ENCODE data around the gene GET4. TPM values are rescaled to one million over a fixed set of nuclear protein-coding genes. Genes with fewer than 3 reads are reported as not detected.

The GET4 gene
- total and polyA plus RNA-seq, 2 of the 13 experiments (the other 11 are each of a cell fraction or from before 2014, with no cell fraction given), result 28.2 to 35.2 TPM

DNA sequence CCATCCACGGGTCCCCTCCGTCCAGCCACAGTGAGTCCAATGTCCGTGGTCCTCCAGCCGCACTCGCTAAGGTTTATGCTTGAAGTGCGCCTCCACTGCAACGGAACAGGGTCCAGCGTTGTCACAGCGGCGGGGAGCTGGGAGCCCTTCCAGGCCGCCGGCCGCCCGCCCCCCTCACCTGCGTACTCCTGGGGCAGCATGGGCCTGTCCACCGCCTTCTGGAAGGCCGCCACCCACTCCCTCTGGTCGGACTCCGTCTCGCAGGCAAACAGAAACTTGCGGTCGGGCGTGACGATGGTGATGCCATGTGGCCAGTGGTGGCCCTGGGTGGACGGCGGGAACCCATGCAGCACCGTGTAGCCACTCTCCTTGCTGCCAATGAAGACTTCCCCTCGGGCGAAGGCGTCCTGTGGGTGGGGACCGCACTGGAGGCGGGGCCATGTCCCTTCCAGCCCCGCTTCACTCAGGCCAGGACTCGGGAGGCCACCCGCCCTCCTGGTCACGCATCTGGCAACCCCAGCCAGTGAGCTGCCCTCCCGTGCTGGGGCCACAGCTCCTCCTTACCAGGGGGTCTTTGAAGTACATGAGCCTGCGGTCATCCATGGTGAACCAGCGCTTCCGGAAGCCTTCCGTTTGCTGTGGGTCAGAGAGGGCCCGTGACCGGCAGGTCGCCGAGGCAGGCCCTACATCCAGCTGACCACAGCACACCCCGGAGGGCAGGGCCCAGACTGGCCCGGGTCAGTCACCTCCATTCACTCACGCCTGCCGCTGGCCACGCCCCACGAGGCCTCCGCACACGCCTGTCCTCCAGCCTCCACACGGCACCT is 22.7 kb downstream of the GET4 start:
- H2AFZ ChIP-seq (ENCODE audit: low read length), result no peak overlapping the region
- CTCF ChIA-PET (ENCODE audit: low intra/inter-chr PET ratio, low total read pairs), result no interaction called here
- FAIRE-seq (no peak), DNase-seq (ENCODE audit: low spot score) (no peak), ATAC-seq (no peak)
- intact Hi-C loops (cut with micrococcal nuclease; ENCODE audit: unreplicated experiment) (no loop called here), in situ Hi-C loops (cut with HindIII; ENCODE audit: extremely low pct_ligation_motif_present, low pct_unique_long_range_greater_than_20kb) (no loop called here)
- peaks cover 16% of the 10 kb centered on the region for H3K4me1 ChIP-seq (ENCODE audit: insufficient read depth, low read length)
- no peaks in the 10 kb centered on the region for H4K20me1 ChIP-seq (ENCODE audit: insufficient read depth, low read length)
- WGBS (ENCODE audit: low lambda C conversion rate), result 96% methylated on average over 17 of the region's 54 CpGs
- H3K36me3 ChIP-seq (replicated peaks in 1 of 2; ENCODE audit: control insufficient read depth in 1 of 2, insufficient read depth in 2 of 2, low read length in 2 of 2), result peaks cover 12 to 28% of the 10 kb centered on the region in 2 experiments; a peak in 4 of 5 replicates
- no peaks in the 10 kb centered on the region for H3K9me3 ChIP-seq (ENCODE audit: low read length)
- no TSS peak for BruUV-seq (replicated peaks)
- no peak overlapping the region for H3K9ac ChIP-seq (ENCODE audit: insufficient read depth, low read depth, low read length)
- no peak overlapping the region for H3K4me2 ChIP-seq (ENCODE audit: low read depth, low read length)
- TF ChIP-seq RCOR2 (CRISPR knock-in tag; IDR thresholded peaks at IDR 0.05) (no peak), U2AF1 (optimal IDR thresholded peaks at IDR 0.05; ENCODE audit: low read depth, low read length) (no peak), ZBTB33 (CRISPR knock-in tag; IDR thresholded peaks at IDR 0.05) (peak; percentile 69; the same call in 1 of the 2 replicates), ZNF354B (CRISPR knock-in tag; IDR thresholded peaks at IDR 0.05) (no peak)
- H3K27ac ChIP-seq (ENCODE audit: extremely low read length, insufficient read depth, low read length), result no peak overlapping the region
- H3K4me3 ChIP-seq (replicated peaks in 1 of 3; ENCODE audit: insufficient read depth in 1 of 3, low read depth in 2 of 3, low read length in 3 of 3), result no peak overlapping the region
- no peaks in the 10 kb centered on the region for H3K79me2 ChIP-seq (ENCODE audit: insufficient read depth, low read length)
- no peaks in the 10 kb centered on the region for H3K27me3 ChIP-seq (ENCODE audit: control insufficient read depth in 1 of 2, insufficient read depth in 2 of 2, low read length in 2 of 2)
- POLR2A ChIA-PET, result no interaction called here

DNA sequence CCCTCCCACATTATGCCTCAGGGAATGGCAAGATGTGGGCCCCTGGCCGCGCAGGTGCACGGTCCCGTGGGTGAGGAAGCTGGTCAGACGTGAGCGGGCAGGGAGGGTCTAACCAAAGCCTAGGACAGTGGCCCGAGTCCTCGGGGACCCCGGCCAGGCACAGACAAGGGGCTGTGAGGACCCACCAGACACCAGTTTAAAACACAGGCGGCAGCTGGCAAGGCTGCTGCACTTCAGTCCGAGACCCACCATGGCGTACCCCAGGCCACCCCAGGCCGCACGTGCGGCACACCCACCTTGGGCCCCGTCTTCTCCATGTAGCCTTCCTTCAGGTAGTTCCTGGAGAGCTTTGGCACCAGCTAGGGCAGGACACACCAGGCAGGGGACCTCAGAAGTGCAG is 23.5 kb downstream of the GET4 start:
- Histone ChIP-seq H3K9ac (ENCODE audit: insufficient read depth, low read depth, low read length) (no peak overlapping the region), H3K4me1 (ENCODE audit: insufficient read depth, low read length) (peaks cover 16% of the 10 kb centered on the region), H3K9me3 (ENCODE audit: low read length) (no peaks in the 10 kb centered on the region), H3K4me2 (ENCODE audit: low read depth, low read length) (no peak overlapping the region), H3K4me3 (replicated peaks in 1 of 3; ENCODE audit: insufficient read depth in 1 of 3, low read depth in 2 of 3, low read length in 3 of 3) (no peak overlapping the region), H3K27me3 (ENCODE audit: control insufficient read depth in 1 of 2, insufficient read depth in 2 of 2, low read length in 2 of 2) (no peaks in the 10 kb centered on the region), H3K27ac (ENCODE audit: extremely low read length, insufficient read depth, low read length) (peak overlapping the region; percentile 9), H2AFZ (ENCODE audit: low read length) (no peak overlapping the region), H4K20me1 (ENCODE audit: insufficient read depth, low read length) (no peaks in the 10 kb centered on the region), H3K79me2 (ENCODE audit: insufficient read depth, low read length) (no peaks in the 10 kb centered on the region), H3K36me3 (replicated peaks in 1 of 2; ENCODE audit: control insufficient read depth in 1 of 2, insufficient read depth in 2 of 2, low read length in 2 of 2) (peaks cover 8 to 23% of the 10 kb centered on the region in 2 experiments; a peak in 4 of 5 replicates)
- DNase-seq (ENCODE audit: low spot score), result no peak
- no peak for ATAC-seq
- WGBS (ENCODE audit: low lambda C conversion rate), result 95% methylated on average over 10 of the region's 16 CpGs
- FAIRE-seq, result no peak
- intact Hi-C loops (cut with micrococcal nuclease; ENCODE audit: unreplicated experiment), result loop anchor here (10.0 kb wide), 1 partner anchor 55 kb away; the partner anchor contains the start of gene ADAP1
- POLR2A ChIA-PET, result interaction anchor here (2.3 to 2.6 kb wide), 2 partner anchors 27 to 78 kb away, joined by 23 to 28 read pairs; no protein-coding TSS in a partner anchor
- TF ChIP-seq ZNF138 (CRISPR knock-in tag; IDR thresholded peaks at IDR 0.05; ENCODE audit: low read depth), result no peak
- no peak for TF ChIP-seq CBX5 (CRISPR knock-in tag; IDR thresholded peaks at IDR 0.05; ENCODE audit: borderline replicate concordance)
- TF ChIP-seq BCL3 (CRISPR knock-in tag; IDR thresholded peaks at IDR 0.05), result no peak
- CTCF ChIA-PET (ENCODE audit: low intra/inter-chr PET ratio, low total read pairs), result no interaction called here
- in situ Hi-C loops (cut with HindIII; ENCODE audit: extremely low pct_ligation_motif_present, low pct_unique_long_range_greater_than_20kb), result no loop called here
- no TSS peak for BruUV-seq (replicated peaks)

Measured in HepG2 (cell line).